Esophagus squamous epithelium (tissue), 5 donors: ENCODE measurements around the gene AHDC1. TPM values are rescaled to one million over a fixed set of nuclear protein-coding genes. Genes with fewer than 3 reads are reported as not detected.
A peak's percentile ranks its signal among the peaks of the same experiment; 100 is the strongest.
"Not testable (repeated sequence)": the region's sequence is repeated elsewhere in the genome, so short reads cannot be mapped to it uniquely, and the experiment has no call there.

Source experiments
- DNase-seq: peaks from one replicate; lab custom pipeline; 2025; lab: John Stamatoyannopoulos, UW
- H3K27ac ChIP-seq, 4 donors: fragments of 200-600 bp; sonication (generic); one replicate each; pipeline ENCODE4 v1.5.1; 2016 to 2019; ENCODE audit warnings: mild to moderate bottlenecking in 1 of 4
- H3K27me3 ChIP-seq, 4 donors: fragments of 200-600 bp; sonication (generic); 1 replicate in 3 of 4; 2 replicates in 1 of 4; pipeline versions ENCODE4 v1.5.1 to v1.6.0; 2017 to 2021; ENCODE audit warnings: antibody characterized with exemption in 1 of 4
- H3K36me3 ChIP-seq, 3 donors: fragments of 200-600 bp; sonication (generic); one replicate each; pipeline ENCODE4 v1.5.1; 2016 to 2019
- H3K4me1 ChIP-seq, 3 donors: fragments of 200-600 bp; sonication (generic); one replicate each; pipeline ENCODE4 v1.5.1; 2017 to 2019
- H3K4me3 ChIP-seq, 4 donors: fragments of 200-600 bp; sonication (generic); 1 replicate in 3 of 4; 2 replicates in 1 of 4; pipeline ENCODE4 v1.5.1; 2016 to 2019; ENCODE audit warnings: mild to moderate bottlenecking in 2 of 4, moderate library complexity in 1 of 4
- H3K9me3 ChIP-seq, 3 donors: fragments of 200-600 bp; sonication (generic); one replicate each; pipeline ENCODE4 v1.5.1; 2016 to 2019
- CTCF ChIP-seq, 6 experiments: fragments of 450-650 bp in 4 of 6; fragments of 200-600 bp in 2 of 6; sonication (generic) in 2 of 6; IDR thresholded peaks; one replicate each; pipeline ENCODE4 v1.5.1; 2016 to 2019; ENCODE audit warnings: antibody characterized with exemption in 6 of 6, mild to moderate bottlenecking in 4 of 6, moderate library complexity in 4 of 6
- POLR2A ChIP-seq, 4 donors: fragments of 450-650 bp; IDR thresholded peaks; one replicate each; pipeline ENCODE4 v1.6.1; 2017; ENCODE audit warnings: antibody characterized with exemption in 4 of 4, mild to moderate bottlenecking in 4 of 4, moderate library complexity in 3 of 4
- WGBS, 2 donors: methylation state at CpG; one replicate each; pipeline ENCODE4 v1.1.5; 2018; 5-methylcytosine and 5-hydroxymethylcytosine counted together
- intact Hi-C: fragments of 100-400 bp; cut with DNase I; formaldehyde crosslinking; loops from one replicate; pipeline ENCODE4 v1.15.0; 2022
- total RNA-seq, 4 donors: library from RNA; depleted of rRNA; stranded (reverse); fragments of >200 nt; gene quantifications; one replicate each; pipeline ENCODE4 v1.1.0, GENCODE V29; 2016
- donor health status: DM: yes; HTN: yes; CAD: no.

The AHDC1 gene
- total RNA-seq, 4 donors from 2014 or later = 22.2 to 112 (median 30.6) TPM

- peak overlapping the region; percentile 82 to 96 (median 94) for H3K27ac ChIP-seq
- intact Hi-C loops = loop anchor here (5.0 kb wide), 1 partner anchor 46 kb away; the partner anchor contains the start of gene AHDC1
- DNase-seq = no peak
- TF ChIP-seq CTCF (IDR thresholded peaks at IDR 0.05) (no peak), POLR2A (IDR thresholded peaks at IDR 0.05) (no peak)
- no peaks in the 10 kb centered on the region for H3K9me3 ChIP-seq
- WGBS, 2 donors = 53 to 60% methylated on average over 2 of the region's 2 CpGs
- H3K4me3 ChIP-seq = peak overlapping the region in 1 of 4 donors; percentile 10
- H3K27me3 ChIP-seq = no peaks in the 10 kb centered on the region
- peaks cover 61 to 86% (median 64%) of the 10 kb centered on the region in 3 donors for H3K4me1 ChIP-seq
- peaks cover 12 to 62% (median 23%) of the 10 kb centered on the region in 3 donors for H3K36me3 ChIP-seq
Observed at GRCh38 chr1:27556435-27556780, 47.5 kb downstream of the AHDC1 start.

- Histone ChIP-seq H3K27ac (peak overlapping the region; percentile 82 to 96 (median 94)), H3K9me3 (no peaks in the 10 kb centered on the region), H3K27me3 (no peaks in the 10 kb centered on the region), H3K4me3 (no peak overlapping the region), H3K36me3 (peaks cover 17 to 67% (median 28%) of the 10 kb centered on the region in 3 donors), H3K4me1 (peaks cover 55 to 81% (median 59%) of the 10 kb centered on the region in 3 donors)
- intact Hi-C loops = loop anchor here (5.0 kb wide), 1 partner anchor 46 kb away; the partner anchor contains the start of gene AHDC1
- TF ChIP-seq POLR2A (IDR thresholded peaks at IDR 0.05) (no peak), CTCF (IDR thresholded peaks at IDR 0.05) (no peak)
- 10 to 19% methylated on average over 2 to 8 of the region's 12 CpGs for WGBS, 2 donors
- DNase-seq = no peak
Observed at GRCh38 chr1:27555700-27556424, 48.1 kb downstream of the AHDC1 start.

- WGBS, 2 donors = 54 to 69% methylated on average over 5 to 7 of the region's 8 CpGs
- Histone ChIP-seq H3K36me3 (peaks cover 26 to 76% (median 36%) of the 10 kb centered on the region in 3 donors), H3K4me3 (no peak overlapping the region), H3K27ac (peak overlapping the region; percentile 82 to 96 (median 94)), H3K4me1 (peaks cover 47 to 72% (median 52%) of the 10 kb centered on the region in 3 donors), H3K9me3 (no peaks in the 10 kb centered on the region), H3K27me3 (no peaks in the 10 kb centered on the region)
- intact Hi-C loops = loop anchor here (5.0 kb wide), 1 partner anchor 47 kb away; the partner anchor contains the start of gene AHDC1
- TF ChIP-seq CTCF (IDR thresholded peaks at IDR 0.05) (no peak), POLR2A (IDR thresholded peaks at IDR 0.05) (no peak)
- DNase-seq = no peak
Observed at GRCh38 chr1:27554759-27555699, 48.9 kb downstream of the AHDC1 start.

GRCh38 chr1:27554293-27554692 lies 49.7 kb downstream of the AHDC1 start:
- Histone ChIP-seq H3K9me3 (no peaks in the 10 kb centered on the region), H3K4me3 (no peak overlapping the region), H3K27me3 (no peaks in the 10 kb centered on the region), H3K36me3 (peaks cover 33 to 83% (median 41%) of the 10 kb centered on the region in 3 donors), H3K4me1 (peaks cover 43 to 65% (median 49%) of the 10 kb centered on the region in 3 donors), H3K27ac (peak overlapping the region in 3 of 4 donors; percentile 94 to 96 (median 95))
- intact Hi-C loops = no loop called here
- DNase-seq = no peak
- WGBS, 2 donors = 61 to 77% methylated on average over 2 to 4 of the region's 4 CpGs
- TF ChIP-seq CTCF (IDR thresholded peaks at IDR 0.05) = no peak
- no peak for TF ChIP-seq POLR2A (IDR thresholded peaks at IDR 0.05)

- H3K4me3 ChIP-seq, DNase-seq, intact Hi-C loops, H3K27me3 ChIP-seq, H3K9me3 ChIP-seq: not testable (repeated sequence)
- Histone ChIP-seq H3K4me1 (peaks cover 43 to 60% (median 44%) of the 10 kb centered on the region in 3 donors), H3K36me3 (peaks cover 35 to 88% (median 46%) of the 10 kb centered on the region in 3 donors), H3K27ac (peak overlapping the region in 3 of 4 donors; percentile 94 to 96 (median 95))
- 89 to 97% methylated on average over 6 to 7 of the region's 7 CpGs for WGBS, 2 donors
Observed at GRCh38 chr1:27553823-27554222, 50.1 kb downstream of the AHDC1 start.
